Measurements from ENCODE around the gene CDC14B.

Gene CDC14B

DNA sequence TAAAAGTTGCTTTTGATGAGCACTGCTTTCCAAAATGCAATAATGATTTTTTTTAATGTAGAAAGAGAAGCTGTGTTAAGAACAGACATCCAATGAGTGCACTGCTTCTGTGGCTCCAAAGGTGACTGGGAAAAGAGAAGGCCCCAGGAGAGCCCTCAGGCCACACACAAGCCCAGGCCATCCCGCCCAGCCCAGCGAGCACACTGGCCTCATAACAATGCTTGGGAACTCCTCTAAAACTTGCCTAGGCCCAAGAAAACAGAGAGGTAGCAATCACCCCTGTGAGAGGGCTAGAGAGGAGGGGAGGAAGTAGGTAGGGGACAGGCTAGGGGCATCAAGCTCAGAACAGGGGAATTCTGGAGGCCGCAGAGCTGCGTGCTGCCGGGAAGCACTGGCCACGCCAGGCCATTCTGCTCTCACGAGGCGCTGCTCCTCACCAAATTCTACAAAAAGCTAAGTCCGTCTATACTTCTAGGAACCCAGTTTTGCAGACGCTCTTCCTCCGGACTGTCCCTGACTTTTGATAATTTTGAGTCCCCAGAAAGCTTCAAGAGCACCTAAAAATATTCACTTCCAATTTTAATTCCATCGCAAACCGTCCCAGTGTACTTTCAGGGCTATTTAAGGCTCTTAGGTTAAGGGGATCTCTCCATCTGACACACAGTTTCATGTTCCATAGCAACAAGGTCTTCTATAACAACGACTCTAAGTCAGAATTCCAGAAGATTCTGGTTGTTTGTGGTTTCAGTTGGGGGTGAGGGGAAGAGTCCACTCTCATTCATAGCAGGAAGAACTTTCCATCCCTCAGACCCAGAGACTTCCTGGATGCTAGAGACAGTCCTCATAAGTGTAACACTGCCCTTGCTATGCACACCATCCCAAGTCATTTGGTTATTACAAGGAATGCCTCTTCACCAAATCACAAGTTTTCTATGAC, 118.7 kb downstream of the CDC14B start:
- DNase-seq: no peak

- no peak for DNase-seq
Measured at GRCh38 chr9:96499257-96499656, 120.4 kb downstream of the CDC14B start.

DNA sequence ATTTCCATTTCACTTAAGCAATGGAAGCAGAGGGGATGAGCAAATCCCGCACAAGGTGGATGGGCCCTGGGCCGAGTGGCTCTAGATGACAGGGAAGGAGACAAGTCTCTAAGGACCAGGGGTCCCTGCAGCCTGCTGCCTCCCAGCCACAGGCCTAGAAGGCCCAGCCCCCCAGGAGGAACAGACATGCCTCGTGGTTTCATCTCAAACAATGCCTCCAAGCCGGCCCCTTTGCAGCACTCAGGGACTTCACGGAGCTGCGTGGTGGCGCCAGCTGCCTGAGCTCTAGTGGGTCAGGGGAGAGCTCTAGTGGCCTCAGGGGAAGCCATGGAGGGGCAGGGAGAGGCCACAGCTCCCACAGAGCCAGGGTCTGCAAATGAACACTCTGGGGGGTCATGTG, 120.8 kb downstream of the CDC14B start:
- DNase-seq: no peak

DNA sequence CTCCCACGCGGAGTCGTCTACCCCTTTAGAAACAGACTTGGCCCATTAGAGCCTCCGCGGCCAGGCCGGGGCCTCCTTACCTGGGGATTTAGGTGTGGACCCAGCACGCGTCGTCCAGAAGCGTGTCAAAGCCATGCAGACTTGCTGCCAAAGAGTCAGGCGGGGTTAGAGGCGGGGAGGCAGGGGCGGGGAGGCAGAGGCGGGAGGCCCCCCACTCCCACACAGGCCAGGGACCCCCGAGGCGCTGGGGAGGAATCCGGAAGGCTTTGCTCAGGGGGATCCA, 122.6 kb downstream of the CDC14B start:
- no peak for DNase-seq

- no peak for DNase-seq
Measured at GRCh38 chr9:96496368-96497116, 123.1 kb downstream of the CDC14B start.

DNA sequence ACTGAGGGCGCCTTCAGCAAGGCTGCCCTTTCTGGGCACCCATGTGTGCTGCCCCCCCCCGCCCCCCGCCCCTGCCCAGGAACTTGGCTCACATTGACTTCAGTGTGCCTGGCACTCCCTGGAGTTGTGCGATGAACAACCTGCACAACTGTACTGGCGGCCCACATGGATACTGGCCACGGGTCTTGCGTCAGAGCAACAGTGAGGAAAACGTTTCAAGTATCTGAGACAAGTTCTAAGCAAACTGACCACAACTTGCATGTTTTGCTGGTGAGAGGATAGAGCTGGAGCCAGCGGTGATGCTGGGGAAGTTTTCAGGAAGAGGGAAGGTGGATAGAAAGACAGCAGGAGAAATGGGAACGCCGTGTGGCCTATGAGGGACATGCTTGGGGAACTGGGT, 124.3 kb downstream of the CDC14B start:
- DNase-seq: no peak

DNA sequence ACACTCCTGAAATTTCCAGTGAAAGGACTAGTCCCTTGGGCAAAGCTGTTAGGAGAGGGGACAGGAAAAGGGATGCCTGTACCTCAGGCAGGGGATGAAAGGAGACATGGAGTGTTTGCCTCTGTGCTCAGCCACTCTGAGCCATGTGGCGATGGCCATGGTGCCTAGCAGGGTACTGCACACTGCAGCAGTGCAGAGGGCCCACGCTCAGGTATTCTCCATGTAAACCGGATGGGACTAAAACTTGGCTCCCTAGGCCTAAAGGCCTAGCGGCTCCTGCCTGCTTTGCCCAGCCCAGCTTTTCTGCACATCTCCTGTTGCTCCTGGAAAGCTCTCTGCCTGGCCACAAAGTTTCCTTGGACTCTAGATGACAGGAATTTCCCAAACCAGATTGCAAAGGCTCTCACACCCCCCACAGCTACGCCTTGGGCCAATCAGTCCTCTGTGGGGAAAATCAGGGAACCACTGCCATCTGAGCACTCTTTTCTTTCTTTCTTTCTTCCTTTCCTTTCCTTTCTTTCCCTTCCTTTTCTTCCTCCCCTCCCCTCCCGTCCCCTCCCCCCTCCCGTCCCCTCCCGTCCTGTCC, 125.3 kb downstream of the CDC14B start:
- DNase-seq: no peak

DNA sequence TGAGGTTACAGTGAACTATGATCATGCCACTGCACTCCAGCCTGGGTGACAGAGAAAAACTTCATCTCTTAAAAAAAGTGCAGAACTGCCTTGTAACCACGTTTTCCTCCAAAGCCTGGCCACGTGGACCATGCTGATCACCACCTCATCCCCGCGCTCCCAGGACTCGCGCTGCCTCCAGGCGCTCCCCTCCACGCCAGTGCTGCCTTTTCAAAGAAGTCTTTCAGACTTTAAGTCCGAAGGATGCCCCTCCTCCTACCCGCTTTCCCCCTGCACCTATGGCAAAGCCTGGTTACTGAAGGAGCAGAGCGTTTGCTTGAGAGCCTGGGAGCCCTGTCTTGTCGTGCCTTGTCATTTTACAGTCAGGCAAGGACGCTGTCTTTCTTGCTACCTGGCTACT, 125.9 kb downstream of the CDC14B start:
- DNase-seq: no peak

DNA sequence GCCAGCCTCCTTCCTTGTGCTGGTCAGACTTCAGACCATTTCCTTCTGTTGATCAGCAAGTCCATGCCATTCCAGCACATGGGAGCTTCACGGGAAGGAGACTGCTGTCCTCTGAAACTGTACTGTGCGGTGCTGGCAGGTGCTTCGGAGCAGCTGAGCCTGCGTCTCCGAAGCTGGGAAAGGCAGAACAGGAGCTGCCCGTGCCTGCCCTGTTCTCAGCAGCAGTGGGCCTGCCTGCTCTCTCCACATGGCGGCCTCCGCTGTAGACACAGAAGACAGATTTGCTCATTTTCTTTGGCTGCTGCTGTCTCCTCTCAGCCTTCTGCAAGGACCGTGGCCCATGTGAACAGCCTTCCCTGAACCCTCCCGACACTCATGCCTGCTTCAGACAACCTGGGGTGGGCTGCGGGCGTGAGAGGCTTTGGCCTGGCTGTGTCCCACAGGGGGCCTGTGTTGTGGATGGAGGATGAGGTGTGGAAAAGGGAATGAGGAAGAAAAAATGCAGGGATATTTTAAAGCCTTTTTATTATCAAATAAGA, 126.6 kb downstream of the CDC14B start:
- DNase-seq: no peak

DNA sequence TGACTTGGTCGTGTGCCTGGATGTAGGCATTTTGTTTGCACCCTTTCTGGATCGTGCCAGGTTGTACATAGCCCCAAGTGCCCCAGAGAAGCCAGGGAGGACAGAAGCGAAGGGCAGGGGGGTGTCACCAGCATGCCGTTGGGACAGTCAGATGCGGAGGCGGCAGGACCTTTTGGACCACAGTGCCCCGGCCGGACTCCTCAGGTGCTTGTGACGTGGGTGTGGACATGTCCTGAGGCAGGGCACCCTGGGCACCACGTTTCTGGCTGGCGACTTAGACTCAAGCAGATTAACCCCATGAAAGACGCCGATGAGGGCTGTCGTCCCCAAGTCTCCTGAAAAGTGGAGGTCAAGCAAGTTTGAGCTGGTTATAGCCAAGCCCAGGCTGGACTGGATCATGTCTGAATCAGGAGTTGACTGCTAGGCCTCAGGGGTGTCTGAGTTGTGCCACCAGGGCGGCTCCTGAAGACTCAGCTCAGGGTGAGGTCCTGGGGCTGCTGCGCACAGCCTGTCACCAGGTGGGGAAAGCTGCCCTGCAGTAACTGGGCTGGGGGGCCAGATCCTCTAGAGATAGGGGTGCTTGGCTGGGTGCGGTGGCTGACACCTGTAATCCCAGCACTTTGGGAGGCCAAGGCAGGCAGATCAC, 127.6 kb downstream of the CDC14B start:
- DNase-seq: no peak

DNA sequence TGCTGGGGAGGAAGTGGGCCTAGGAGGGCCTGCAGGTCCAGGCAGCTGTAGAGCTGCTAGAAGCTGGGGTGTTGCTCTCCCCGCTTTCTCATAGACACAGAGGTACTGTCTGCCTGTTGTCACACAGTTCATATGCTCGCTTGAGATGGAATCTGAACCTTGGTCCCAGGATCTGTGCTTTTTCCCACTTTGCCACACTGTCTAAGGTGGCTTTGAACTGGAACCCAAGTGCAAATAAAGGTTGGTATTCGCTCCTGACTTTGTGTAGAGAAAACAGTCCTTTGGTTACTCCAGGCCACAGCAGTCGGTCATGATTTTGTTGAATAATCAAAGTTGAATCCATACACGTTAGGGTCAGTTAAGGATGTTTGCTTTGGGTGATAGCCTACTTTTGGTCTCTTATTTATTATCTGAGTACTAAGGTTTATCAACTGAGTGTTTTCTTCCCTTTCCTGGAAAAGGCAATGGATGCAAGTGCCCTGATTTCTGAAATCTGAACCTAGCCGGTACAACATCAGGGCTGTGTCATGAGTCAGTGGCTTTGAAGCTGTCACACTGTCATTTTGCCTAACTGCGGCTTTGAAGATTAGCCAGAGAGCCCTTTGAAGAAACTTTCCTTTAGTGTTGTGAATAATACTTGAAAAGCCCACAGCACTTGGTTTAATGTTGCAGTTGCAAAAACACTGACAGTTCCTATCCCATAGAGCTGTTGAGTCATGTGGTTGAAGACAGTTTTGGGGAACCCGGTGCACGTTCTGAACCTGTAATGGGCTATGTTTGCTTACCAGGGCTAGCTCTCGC, 128.4 kb downstream of the CDC14B start:
- no peak for DNase-seq

- no peak for DNase-seq
Measured at GRCh38 chr9:96490534-96491078, 129.0 kb downstream of the CDC14B start.

DNA sequence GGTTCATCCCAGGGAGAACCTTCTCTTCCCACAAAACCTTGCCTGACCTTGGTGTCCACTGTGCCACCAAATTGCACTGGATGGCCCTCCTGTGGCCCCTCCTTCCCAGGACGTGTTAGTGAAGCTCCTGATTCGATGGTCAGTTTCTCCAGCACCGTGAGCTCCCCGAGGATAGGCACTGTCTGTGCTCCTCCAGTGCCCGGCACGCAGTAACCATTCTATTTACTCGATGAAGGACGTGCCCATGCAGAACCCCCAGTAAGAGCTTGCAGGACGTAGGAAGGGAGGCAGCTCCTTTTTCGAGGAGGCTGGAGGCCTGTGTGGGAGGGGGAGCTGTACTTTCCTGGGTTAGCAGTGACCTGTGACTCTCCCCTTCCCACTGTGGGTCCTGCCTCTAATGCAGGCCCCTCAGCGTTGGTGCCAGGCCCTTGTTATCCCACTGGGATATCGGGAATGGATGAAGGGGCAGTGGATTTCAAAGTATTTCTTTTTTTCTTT, 130.1 kb downstream of the CDC14B start:
- DNase-seq: no peak

- no peak for DNase-seq
Measured at GRCh38 chr9:96487949-96488348, 131.7 kb downstream of the CDC14B start.

GRCh38 chr9:96487029-96487396, 132.6 kb downstream of the CDC14B start:
- no peak for DNase-seq

- no peak for DNase-seq
Measured at GRCh38 chr9:96486386-96487028, 133.1 kb downstream of the CDC14B start.

DNA sequence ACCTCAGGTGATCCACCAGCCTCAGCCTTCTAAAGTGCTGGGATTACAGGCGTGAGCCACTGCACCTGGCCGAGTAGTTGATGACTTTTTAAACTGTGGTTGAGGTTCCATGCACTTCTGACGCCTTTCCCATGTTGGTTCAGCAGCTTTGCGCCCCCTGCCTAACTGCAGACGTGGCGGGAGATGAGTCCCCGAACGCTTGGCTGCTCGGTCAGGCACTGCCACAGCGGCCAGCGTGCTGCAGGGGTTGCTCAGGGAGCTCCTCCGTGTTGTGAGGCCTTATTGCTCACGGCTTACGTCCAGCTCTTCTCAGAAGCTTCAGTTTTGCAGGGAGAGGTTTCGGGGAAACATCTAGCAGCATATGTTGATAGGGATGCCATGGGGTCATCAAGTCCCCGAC, 134.4 kb downstream of the CDC14B start:
- DNase-seq: no peak

DNA sequence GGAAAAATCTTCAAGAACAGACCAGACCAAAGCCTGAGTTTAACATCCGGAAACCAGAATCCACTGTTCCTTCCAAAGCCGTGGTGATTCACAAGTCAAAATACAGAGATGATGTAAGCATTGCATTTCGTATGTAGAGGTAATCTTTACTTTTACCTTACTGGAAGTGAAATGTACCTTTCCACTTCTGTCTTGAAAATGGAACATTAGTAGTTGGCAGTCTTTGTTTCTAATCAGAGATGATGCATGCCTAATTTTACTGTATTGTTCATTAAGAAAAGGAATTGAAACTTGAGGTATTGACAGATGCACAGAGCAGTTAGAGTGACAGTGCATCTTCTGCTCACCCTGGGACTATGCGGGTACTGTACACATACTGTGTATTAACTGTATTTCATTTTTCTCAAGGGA, 135.1 kb downstream of the CDC14B start:
- DNase-seq: no peak

DNA sequence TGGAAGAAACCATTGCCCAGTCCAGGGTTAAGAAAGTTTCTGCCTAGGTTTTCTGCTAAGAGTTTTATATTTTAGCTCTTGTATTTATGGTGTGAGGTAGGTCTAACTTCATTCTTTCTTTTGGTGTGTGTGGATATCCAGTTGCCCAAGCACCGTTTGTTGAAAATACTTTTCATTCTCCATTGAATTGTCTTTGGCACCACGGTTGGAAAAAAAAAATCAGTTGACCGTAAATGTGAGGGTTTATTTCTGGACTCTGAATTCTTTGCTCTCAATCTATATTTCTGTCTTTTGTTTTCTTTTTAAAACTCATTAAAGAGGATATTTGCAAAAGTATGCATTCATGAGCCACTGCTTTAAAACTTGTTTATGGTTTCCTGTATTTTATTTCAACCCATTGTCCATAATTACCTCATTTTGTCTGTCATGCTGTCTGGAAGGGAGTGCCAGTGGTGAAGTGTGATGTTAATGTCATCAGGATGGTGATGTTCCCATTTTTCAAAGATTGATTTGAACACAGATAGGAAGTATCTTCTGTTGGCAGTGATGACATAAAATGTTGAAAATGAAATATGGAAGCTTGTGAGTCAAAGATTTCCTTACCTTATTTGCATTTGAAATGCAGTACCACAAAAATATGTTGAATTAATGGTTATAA, 135.8 kb downstream of the CDC14B start:
- no peak for DNase-seq

GRCh38 chr9:96483197-96483596, 136.4 kb downstream of the CDC14B start:
- DNase-seq: no peak

DNA sequence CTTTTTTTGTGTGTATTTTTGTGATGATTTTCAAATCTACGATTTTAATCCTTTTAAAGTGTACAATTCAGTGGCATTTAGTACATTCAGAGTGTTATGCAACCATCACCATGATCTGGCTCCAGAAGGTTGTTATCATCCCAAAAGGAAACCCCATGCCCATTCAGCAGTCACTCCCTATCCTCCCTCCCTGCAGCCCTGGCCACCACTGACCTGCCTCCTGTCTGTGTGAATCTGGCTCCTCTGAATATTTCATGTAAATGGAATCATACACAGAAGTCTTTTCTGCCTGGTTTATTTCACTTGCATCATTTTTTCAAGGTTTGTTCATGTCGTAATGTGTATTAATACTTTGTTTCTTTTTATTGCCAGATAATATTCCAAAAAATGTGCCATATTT, 137.2 kb downstream of the CDC14B start:
- no peak for DNase-seq
